ENCODE data around the gene NUFIP1.
A peak's percentile ranks its signal among the peaks of the same experiment; 100 is the strongest.

NUFIP1 gene

GRCh38 chr13:44936246-44936645, 53.0 kb downstream of the NUFIP1 start:
- Histone ChIP-seq H3K9me3 (no peaks in the 10 kb centered on the region), H3K27ac (no peak overlapping the region), H3K27me3 (no peaks in the 10 kb centered on the region), H3K4me1 (peaks cover 0 to 24% (median 15%) of the 10 kb centered on the region in 4 donors), H3K4me3 (no peak overlapping the region), H3K36me3 (peaks cover 0 to 5% (median 0%) of the 10 kb centered on the region in 3 donors)
- TF ChIP-seq CTCF (IDR thresholded peaks at IDR 0.05), result no peak
- intact Hi-C loops (cut with DNase I; ENCODE audit: low total_unique reads), result no loop called here
- DNase-seq, result no peak

GRCh38 chr13:44934724-44935123, 54.5 kb downstream of the NUFIP1 start:
- no peak overlapping the region for H3K4me3 ChIP-seq
- H3K9me3 ChIP-seq, result no peaks in the 10 kb centered on the region
- DNase-seq, result no peak
- peaks cover 0 to 5% (median 0%) of the 10 kb centered on the region in 3 donors for H3K36me3 ChIP-seq
- peaks cover 0 to 39% (median 25%) of the 10 kb centered on the region in 4 donors for H3K4me1 ChIP-seq
- no peak for TF ChIP-seq CTCF (IDR thresholded peaks at IDR 0.05)
- intact Hi-C loops (cut with DNase I; ENCODE audit: low total_unique reads), result no loop called here
- H3K27ac ChIP-seq, result no peak overlapping the region
- H3K27me3 ChIP-seq, result no peaks in the 10 kb centered on the region

GRCh38 chr13:44932850-44933251, 56.4 kb downstream of the NUFIP1 start:
- no peak for TF ChIP-seq CTCF (IDR thresholded peaks at IDR 0.05)
- DNase-seq, result no peak
- Histone ChIP-seq H3K27me3 (no peaks in the 10 kb centered on the region), H3K36me3 (peaks cover 0 to 4% (median 0%) of the 10 kb centered on the region in 3 donors), H3K4me1 (peaks cover 0 to 45% (median 25%) of the 10 kb centered on the region in 4 donors), H3K9me3 (no peaks in the 10 kb centered on the region), H3K27ac (peak overlapping the region; percentile 29 to 61), H3K4me3 (no peak overlapping the region)
- intact Hi-C loops (cut with DNase I; ENCODE audit: low total_unique reads), result no loop called here

GRCh38 chr13:44932171-44932849, 57.0 kb downstream of the NUFIP1 start:
- Histone ChIP-seq H3K9me3 (no peaks in the 10 kb centered on the region), H3K4me1 (peaks cover 0 to 45% (median 25%) of the 10 kb centered on the region in 4 donors), H3K27me3 (no peaks in the 10 kb centered on the region), H3K27ac (peak overlapping the region; percentile 29 to 61), H3K36me3 (no peaks in the 10 kb centered on the region), H3K4me3 (no peak overlapping the region)
- no peak for TF ChIP-seq CTCF (IDR thresholded peaks at IDR 0.05)
- intact Hi-C loops (cut with DNase I; ENCODE audit: low total_unique reads), result no loop called here
- no peak for DNase-seq

GRCh38 chr13:44930963-44931623, 58.2 kb downstream of the NUFIP1 start:
- DNase-seq, result no peak
- Histone ChIP-seq H3K9me3 (no peaks in the 10 kb centered on the region), H3K27ac (peak overlapping the region; percentile 61 to 63), H3K4me3 (no peak overlapping the region), H3K27me3 (no peaks in the 10 kb centered on the region), H3K4me1 (peaks cover 0 to 45% (median 25%) of the 10 kb centered on the region in 4 donors), H3K36me3 (no peaks in the 10 kb centered on the region)
- intact Hi-C loops (cut with DNase I; ENCODE audit: low total_unique reads), result no loop called here
- TF ChIP-seq CTCF (IDR thresholded peaks at IDR 0.05), result no peak

Data from tibial artery (tissue), 4 donors.